DND-41 (cell line): ENCODE measurements around the gene TSPO.

Source experiments
- CTCF ChIP-seq: IDR thresholded peaks from 2 replicates; pipeline ENCODE4 v1.5.1; 2012; ENCODE audit warnings: borderline replicate concordance, low read length, moderate library complexity, mild to moderate bottlenecking; ENCODE audit not compliant: poor library complexity, severe bottlenecking; ENCODE audit errors: extremely low read depth
- EZH2 ChIP-seq: IDR thresholded peaks from 3 replicates; pipeline ENCODE4 v1.6.1; 2012; ENCODE audit warnings: borderline replicate concordance, low read depth, mild to moderate bottlenecking, moderate library complexity, low read length, inconsistent platforms; ENCODE audit not compliant: severe bottlenecking

GRCh38 chr22:43212434-43212952, 61.1 kb downstream of the TSPO start:
- no peak for TF ChIP-seq CTCF
- no peak for TF ChIP-seq EZH2
